Measurements from ENCODE around the gene AQP2. TPM values are rescaled to one million over a fixed set of nuclear protein-coding genes. Genes with fewer than 3 reads are reported as not detected.

AQP2 gene
- not detected in 2 replicates for total RNA-seq

DNA sequence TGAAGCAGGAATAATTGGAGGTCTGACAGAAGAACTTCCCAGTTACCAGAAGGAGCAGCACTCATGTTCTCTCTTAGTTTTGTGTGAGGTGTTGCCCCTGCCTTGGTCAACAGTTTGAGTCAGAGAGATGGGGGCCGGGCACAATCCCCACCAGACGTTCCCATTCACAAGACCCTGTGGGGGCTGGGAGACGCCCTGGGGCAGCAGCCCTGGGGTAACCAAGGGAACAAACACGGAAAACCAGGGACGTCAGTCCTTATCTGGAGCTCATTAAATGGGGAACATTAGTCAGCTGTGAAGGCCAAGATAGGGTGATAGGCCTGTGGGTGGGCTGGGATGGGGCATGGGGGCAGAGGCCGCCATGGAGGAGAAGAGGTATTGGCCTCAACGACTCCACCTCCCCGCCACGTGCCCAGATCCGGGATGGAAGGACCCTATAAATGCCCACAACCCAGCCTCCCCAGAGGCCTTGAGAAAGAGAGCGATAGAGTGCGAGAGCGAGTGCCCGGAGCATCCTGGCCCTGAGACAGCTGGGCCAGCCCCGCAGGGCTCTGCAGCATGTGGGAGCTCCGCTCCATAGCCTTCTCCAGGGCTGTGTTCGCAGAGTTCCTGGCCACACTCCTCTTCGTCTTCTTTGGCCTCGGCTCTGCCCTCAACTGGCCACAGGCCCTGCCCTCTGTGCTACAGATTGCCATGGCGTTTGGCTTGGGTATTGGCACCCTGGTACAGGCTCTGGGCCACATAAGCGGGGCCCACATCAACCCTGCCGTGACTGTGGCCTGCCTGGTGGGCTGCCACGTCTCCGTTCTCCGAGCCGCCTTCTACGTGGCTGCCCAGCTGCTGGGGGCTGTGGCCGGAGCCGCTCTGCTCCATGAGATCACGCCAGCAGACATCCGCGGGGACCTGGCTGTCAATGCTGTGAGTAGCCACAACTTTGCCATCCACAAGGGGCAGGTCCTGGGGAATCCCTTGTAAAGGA, at the start of gene AQP2:
TSS of gene AQP2 (plus strand) at position 465 of the 979 bp plus-strand sequence. CDS start at position 559, 94 bp downstream.

GRCh38 chr12:49903700-49904423, 46.7 kb upstream of the AQP2 start, which contains the start of gene FAIM2:
FAIM2 (minus strand) TSS chr12:49903900; CDS start chr12:49903792, 108 bp downstream.

GRCh38 chr12:49961111-49961922, 10.8 kb downstream of the AQP2 start, which contains the start of gene AQP5:
AQP5 (plus strand) TSS chr12:49961872; CDS start chr12:49962018, 146 bp downstream.

DNA sequence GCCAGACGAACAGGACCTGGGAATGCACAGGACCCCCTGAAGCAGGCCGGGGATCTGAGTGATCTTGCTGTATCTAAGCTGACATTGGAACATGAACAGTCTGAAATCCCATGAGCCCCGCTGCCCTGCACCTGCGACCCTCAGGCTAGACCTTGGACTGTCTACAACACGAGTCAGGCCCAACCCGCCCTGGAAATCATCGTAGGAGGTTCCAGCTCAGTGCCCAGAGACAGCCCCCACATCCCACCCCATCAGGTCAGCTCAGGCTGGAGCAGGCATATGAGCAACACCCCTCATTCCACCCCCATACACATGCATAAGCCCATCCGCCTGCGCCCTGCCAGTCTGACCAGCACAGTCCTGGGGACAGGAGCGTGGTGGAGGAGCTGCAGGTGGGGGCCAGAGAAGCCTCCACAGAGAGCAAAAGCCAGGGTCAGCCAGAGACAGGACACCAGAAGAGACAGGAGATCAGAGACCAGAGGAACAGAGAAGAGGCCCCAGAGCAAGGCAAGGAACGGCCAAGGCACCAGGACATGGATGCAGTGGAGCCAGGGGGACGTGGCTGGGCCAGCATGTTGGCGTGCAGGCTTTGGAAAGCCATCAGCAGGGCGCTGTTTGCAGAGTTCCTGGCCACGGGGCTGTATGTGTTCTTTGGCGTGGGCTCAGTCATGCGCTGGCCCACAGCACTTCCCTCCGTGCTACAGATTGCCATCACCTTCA, 22.3 kb downstream of the AQP2 start, which contains the start of gene AQP6:
TSS of gene AQP6 (plus strand) at position 307 of the 720 bp plus-strand sequence. CDS start at position 534, 227 bp downstream.

Other genes starting within 250 kb of the AQP2 start
- 47.7 and 58.7 TPM in 2 replicates for gene FMNL3, start 243.3 kb upstream of the AQP2 start, total RNA-seq
- 356 and 360 TPM in 2 replicates for gene TMBIM6, start 209.2 kb upstream of the AQP2 start, total RNA-seq
- 51.2 and 59.9 TPM in 2 replicates for gene NCKAP5L, start 122.3 kb upstream of the AQP2 start, total RNA-seq
- 3.4 and 3.9 TPM in 2 replicates for gene BCDIN3D, start 107.6 kb upstream of the AQP2 start, total RNA-seq
- 0.97 and 1.5 TPM in 2 replicates for gene FAIM2, start 46.8 kb upstream of the AQP2 start, total RNA-seq
- not detected in 2 replicates for gene AQP5, start 11.1 kb downstream of the AQP2 start, total RNA-seq
- not detected in 2 replicates for gene AQP6, start 22.2 kb downstream of the AQP2 start, total RNA-seq
- 22.6 and 23.8 TPM in 2 replicates for gene RACGAP1, start 74.8 kb downstream of the AQP2 start, total RNA-seq
- gene ASIC1, start 106.9 kb downstream of the AQP2 start, total RNA-seq, result 1.6 and 1.9 TPM in 2 replicates
- gene SMARCD1, start 134.6 kb downstream of the AQP2 start, total RNA-seq, result 66.9 and 67.5 TPM in 2 replicates
- under 0.01 and 0.24 TPM in 2 replicates for gene GPD1, start 153.3 kb downstream of the AQP2 start, total RNA-seq
- gene COX14, start 161.5 kb downstream of the AQP2 start, total RNA-seq, result 23.5 and 23.9 TPM in 2 replicates
- gene CERS5, start 216.6 kb downstream of the AQP2 start, total RNA-seq, result 31.0 and 33.8 TPM in 2 replicates

All from hair follicle dermal papilla cell (primary cell).